ENCODE results near the gene EPHA5. TPM values are rescaled to one million over a fixed set of nuclear protein-coding genes. Genes with fewer than 3 reads are reported as not detected.

The EPHA5 gene
- total and polyA plus RNA-seq, 7 donors = 0.15 to 0.71 (median 0.28) TPM; not detected in 2

- H3K9me3 ChIP-seq = no peaks in the 10 kb centered on the region
- H3K4me1 ChIP-seq = no peaks in the 10 kb centered on the region
- H3K27ac ChIP-seq = no peak overlapping the region
- no peak overlapping the region for H3K4me3 ChIP-seq
- TF ChIP-seq EP300 (IDR thresholded peaks at IDR 0.05) = no peak
- no peak for TF ChIP-seq POLR2AphosphoS5 (IDR thresholded peaks at IDR 0.05)
- no peak for TF ChIP-seq POLR2A (IDR thresholded peaks at IDR 0.05)
- TF ChIP-seq CTCF (IDR thresholded peaks at IDR 0.05) = no peak
- no peak for DNase-seq
- H3K27me3 ChIP-seq = no peaks in the 10 kb centered on the region
- intact Hi-C loops (cut with DNase I) = no loop called here
- no peaks in the 10 kb centered on the region for H3K36me3 ChIP-seq
- WGBS, 2 donors = 40 to 57% methylated on average over 1 of the region's 1 CpG
These were observed 148.6 kb downstream of the EPHA5 start for GRCh38 chr4:65521666-65522065.

GRCh38 chr4:65515646-65516045 is 154.6 kb downstream of the EPHA5 start:
- DNase-seq = no peak
- TF ChIP-seq EP300 (IDR thresholded peaks at IDR 0.05) (no peak), CTCF (IDR thresholded peaks at IDR 0.05) (no peak), POLR2AphosphoS5 (IDR thresholded peaks at IDR 0.05) (no peak), POLR2A (IDR thresholded peaks at IDR 0.05) (no peak)
- Histone ChIP-seq H3K9me3 (no peaks in the 10 kb centered on the region), H3K36me3 (no peaks in the 10 kb centered on the region), H3K4me1 (no peaks in the 10 kb centered on the region), H3K27me3 (no peaks in the 10 kb centered on the region), H3K4me3 (no peak overlapping the region), H3K27ac (no peak overlapping the region)
- intact Hi-C loops (cut with DNase I) = no loop called here
- 65 to 72% methylated on average over 2 of the region's 2 CpGs for WGBS, 2 donors

GRCh38 chr4:65510976-65511375 is 159.3 kb downstream of the EPHA5 start:
- no peak overlapping the region for H3K4me3 ChIP-seq
- no peak for DNase-seq
- H3K27ac ChIP-seq = no peak overlapping the region
- H3K4me1 ChIP-seq = no peaks in the 10 kb centered on the region
- TF ChIP-seq EP300 (IDR thresholded peaks at IDR 0.05) = no peak
- no peak for TF ChIP-seq CTCF (IDR thresholded peaks at IDR 0.05)
- intact Hi-C loops (cut with DNase I) = no loop called here
- H3K36me3 ChIP-seq = no peaks in the 10 kb centered on the region
- 48 to 70% methylated on average over 1 of the region's 1 CpG for WGBS, 2 donors
- no peaks in the 10 kb centered on the region for H3K27me3 ChIP-seq
- no peaks in the 10 kb centered on the region for H3K9me3 ChIP-seq

- 65 to 66% methylated on average over 2 of the region's 2 CpGs for WGBS, 2 donors
- DNase-seq = no peak
- intact Hi-C loops (cut with DNase I) = no loop called here
These were observed 162.1 kb downstream of the EPHA5 start for GRCh38 chr4:65508168-65508567.

More at GRCh38 chr4:65508168-65508567, 162.1 kb downstream of the EPHA5 start:
- no peaks in the 10 kb centered on the region for H3K27me3 ChIP-seq
- no peak overlapping the region for H3K4me3 ChIP-seq
- H3K27ac ChIP-seq = no peak overlapping the region
- H3K9me3 ChIP-seq = no peaks in the 10 kb centered on the region
- H3K36me3 ChIP-seq = no peaks in the 10 kb centered on the region
- TF ChIP-seq EP300 (IDR thresholded peaks at IDR 0.05) (no peak), CTCF (IDR thresholded peaks at IDR 0.05) (no peak), POLR2A (IDR thresholded peaks at IDR 0.05) (no peak), POLR2AphosphoS5 (IDR thresholded peaks at IDR 0.05) (no peak)
- no peaks in the 10 kb centered on the region for H3K4me1 ChIP-seq

All from sigmoid colon (tissue), 7 donors.